ELF-1 (cell line): Measurements from ENCODE around the gene SRGN.

Source experiments
- DNase-seq: peaks from one replicate; pipeline ENCODE4 v3.0.0-alpha.2; 2016; ENCODE audit warnings: low read depth, low spot score

Gene SRGN

DNA sequence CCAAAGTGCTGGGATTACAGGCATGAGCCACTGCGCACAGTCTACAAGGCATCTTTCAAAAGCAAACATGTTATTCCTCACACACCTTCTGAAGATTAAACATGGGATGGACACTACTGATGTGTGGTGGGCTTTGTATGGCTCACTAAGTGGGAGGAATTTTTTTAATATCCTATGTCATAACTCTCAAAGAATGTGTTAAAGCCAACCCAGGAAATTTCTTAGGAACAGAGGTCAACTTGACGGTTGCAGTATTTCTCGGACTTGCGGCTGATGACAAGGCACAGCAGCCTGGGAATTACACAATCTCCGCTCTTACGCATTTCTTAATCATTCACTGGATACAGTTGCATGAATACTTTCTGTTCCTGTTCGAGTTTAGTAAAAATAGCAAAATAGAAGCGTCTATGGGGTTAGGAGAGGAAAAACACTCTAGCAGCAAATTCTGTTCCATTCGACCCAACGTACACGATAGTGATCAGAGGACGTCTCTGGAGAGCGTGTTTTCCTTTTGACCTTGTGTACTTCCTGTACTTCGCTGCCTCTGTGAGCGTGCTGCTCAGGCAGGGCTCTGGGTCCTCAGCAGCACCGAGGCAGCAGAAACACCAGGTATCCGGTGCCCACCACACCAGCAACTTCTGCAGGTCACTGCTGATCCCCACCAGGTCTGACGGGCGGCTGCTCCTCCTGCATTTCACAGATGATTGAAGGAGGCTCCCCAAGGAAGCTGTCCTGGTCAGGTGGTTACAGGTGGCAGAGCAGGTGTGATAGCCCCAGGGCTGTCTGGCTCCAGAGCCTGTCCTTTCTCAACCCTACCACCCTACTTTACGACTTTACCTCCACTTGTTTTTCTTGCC lies 26.4 kb upstream of the SRGN start:
- DNase-seq: peak; percentile 67

DNA sequence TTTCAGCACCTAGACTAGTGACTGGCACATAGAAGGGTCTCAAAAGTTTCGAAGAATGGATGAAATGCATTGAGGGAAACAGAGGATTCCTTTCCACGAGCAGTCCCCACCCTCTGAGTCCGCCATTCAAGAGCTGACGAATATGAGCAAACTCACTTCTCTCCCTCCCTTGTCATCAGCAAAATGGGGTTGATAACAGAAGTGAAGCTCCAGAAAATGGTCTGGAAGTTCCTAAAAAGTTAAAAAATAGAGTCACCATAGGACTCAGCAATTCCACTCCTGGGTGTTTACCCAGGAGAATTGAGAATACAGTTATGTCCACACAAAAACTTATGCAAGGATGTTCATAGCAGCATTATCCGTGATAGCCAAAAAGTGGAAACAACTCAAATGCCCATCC lies 25.0 kb upstream of the SRGN start:
- DNase-seq: no peak

DNA sequence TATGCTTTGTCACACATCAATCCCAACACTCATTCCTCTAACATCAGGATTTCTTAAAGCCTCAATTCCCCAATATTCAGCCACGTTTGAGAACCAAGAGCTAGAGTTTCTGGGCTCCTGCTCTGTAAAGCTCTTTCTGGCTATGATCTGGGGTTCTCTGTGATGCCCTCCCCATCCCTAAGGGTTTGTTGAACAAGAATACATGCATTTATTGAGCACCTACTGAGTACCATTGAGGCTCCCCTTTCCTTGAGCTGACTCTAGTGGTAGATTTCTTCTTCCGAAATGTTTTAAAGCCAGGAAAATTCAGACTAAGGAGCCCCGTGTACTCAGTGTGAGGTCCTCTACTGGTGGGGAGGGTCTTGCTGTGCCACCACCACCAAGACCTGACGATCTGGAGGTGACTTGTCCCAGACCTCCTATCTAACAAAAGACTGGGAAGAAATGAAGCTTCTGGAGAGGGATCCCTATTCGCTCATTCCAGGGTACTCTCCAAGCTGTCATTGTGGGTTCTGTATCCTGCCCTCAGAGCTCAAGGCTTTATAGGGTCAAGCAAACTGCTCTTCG lies 23.1 kb upstream of the SRGN start:
- DNase-seq: no peak

DNA sequence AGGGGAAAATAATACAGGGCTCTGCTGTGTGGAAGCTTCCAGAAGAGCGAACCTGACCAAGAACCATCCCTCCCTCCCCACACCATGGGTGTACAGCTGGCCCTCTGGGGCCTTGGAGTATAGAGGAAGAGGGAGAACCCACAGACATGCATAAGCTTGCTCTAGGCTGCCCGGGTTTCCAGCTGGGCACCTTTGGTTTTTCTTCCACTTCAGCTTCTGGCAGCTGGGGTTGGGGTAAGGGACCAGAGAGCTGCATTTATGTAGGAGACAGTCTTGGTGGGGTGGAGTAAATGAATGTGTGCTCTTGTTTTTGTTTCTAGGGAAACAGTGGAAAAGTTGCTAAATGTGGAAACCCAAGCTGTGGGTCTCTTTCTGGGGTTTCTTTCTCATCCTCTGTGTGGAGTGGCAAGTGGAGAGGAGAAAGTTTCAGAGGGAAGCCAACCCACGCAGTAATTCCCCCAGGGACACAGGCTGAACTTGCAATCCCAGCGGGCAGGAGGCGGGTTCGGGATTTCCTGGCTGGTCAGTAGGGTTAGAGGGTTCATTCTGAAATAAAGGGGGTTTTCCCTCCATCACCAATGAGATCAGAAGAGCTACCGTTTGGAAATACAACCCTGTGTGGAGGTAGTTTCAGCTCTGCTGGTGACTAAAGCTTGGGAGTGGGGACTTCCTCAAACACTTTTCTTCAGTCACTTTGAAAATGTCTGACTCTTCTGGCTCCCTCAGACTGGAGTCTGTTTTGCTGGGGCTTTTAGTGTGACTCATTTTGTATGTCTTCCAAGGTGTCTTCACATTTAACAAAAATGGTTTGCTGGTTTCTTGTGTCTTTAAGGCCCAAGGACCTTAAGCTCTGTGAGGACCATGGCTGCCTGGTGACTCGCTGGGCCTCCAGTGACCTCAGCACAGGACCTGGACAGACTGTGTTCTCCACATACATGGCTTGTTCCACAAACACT lies 22.2 kb upstream of the SRGN start:
- DNase-seq: no peak

DNA sequence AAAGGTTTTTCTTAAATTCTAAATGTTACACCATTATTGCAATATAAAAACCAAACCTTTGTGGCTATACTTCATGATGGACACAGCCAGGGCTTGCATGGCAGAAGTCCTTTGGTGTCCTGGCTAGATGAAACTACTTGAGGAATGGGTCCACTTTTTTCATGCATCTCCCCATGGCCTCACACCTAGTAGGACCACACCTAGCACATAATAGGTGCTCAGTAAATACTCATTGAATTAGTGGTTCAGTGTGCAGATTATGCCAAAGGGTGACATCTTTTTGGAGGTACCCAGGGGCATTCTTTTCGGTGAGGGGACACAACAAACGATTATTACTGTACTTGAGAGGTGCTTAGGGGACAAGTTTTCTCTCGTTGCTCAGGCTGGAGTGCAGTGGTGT lies 20.7 kb upstream of the SRGN start:
- no peak for DNase-seq

DNA sequence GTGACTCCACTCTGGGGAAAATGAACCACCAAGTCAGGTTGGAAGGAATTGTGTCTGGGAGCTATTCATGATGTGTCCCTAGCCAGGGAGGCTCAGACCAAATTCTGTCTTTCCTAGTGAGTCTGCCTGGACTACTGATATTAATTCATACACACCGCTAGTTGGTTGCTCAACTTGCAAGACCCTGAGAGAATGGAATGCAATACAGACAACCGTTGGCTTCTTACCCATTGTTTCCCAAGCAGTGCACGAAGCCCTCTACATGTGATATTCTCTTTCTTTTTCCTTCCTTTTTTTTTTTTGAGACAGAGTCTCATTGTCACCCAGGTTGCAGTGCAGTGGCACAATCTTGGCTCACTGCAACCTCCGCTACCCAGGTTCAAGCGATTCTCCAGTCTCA lies 19.4 kb upstream of the SRGN start:
- DNase-seq: no peak

DNA sequence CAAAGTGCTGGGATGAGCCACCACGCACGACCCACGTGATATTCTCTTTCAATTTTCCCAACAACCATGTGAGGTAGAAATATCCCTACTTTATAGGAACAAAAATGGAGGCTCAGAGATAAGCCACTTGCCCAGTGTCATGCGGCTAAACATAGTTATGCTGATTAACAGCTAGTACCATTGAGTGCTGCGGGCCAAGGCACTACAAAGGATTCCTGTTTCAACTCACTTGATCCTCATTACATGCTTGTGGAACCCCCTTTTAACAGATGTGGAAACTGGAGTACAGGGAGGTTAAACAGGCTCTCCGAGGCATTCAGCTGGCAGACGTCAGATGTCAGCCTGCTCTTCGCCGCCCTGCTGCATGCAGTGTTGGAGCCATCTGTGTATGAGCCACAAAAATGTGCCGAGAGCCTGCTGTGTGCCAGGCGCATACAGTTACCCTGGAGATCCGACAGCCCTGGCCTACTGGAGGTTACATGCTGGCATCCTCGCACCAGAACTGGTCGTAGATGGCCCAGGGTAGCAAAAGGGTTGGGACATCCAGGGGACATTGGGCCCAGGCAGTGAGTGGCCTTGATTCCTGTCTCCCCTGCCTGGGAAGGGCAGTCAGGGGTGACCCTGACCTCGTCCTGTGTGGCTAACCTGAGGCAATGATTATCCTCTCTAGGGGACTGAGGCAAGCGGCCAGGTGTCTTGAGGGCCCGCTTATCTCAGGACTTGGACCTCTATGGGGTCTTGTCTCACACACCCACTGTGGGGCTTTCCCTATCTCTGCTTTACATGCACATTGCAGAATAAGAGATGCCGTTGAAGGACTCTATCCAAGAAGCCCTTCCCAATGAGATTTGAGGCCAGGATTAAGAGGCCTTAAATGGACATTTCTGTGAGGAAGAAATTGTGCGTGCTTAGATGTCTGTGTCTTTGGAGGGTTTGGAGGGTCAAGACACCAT lies 18.5 kb upstream of the SRGN start:
- DNase-seq: no peak

DNA sequence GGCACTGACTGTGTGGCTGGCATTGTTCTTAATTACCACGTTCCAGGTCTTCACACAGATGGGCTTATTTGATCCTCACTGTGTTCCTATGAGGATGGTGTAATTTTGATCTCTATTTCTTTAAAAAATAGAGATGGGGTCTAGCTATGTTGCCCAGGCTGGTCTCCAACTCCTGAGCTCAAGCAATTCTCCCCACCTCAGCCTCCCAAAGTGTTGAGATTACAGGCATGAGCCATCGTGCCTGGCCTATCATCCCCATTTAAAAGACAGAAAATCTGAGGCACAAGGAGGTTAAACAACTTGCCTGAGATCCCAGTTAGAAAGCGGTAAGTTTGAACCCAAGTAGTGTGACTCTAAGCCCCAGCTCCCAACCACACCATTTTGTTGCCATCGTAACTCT lies 17.0 kb upstream of the SRGN start:
- no peak for DNase-seq

DNA sequence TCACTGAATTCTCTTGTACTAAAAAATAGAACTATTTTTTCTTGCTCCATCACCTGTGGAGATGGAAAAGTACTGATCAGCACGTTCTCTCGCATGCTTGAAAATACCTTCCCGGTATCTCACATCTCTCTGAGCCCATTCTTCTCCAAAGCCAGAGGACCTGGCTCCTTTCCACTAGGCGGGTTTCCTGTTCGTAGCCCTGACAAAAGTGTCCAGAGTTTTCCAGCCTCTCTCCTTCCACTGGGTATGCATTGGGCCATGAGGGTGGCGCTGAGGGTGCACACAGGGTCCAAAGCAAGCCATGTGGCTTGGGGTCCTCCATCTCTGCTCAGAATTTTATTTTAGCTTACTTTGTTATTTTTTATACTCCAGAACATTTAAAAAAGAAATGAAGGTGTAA lies 16.3 kb upstream of the SRGN start:
- DNase-seq: no peak

DNA sequence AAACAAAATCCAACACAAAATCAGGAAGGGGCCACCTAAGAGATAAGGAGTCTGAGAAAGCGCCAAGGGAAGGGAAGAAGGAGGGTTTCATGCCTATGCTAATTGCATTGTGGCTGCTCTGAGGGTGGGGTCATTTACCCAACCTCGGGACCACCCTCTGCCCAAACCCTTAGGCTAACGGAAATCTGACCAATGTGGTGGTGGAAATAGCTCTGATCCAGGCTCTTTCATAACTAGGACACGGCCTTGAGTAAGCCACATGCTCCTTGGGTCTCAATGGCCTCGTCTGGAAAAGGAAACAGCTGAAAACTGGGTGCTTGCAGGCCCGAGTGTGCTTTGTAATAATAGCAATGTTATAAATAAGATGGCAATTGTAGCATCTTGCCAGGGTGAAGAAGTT lies 14.9 kb upstream of the SRGN start:
- peak; percentile 20 for DNase-seq

DNA sequence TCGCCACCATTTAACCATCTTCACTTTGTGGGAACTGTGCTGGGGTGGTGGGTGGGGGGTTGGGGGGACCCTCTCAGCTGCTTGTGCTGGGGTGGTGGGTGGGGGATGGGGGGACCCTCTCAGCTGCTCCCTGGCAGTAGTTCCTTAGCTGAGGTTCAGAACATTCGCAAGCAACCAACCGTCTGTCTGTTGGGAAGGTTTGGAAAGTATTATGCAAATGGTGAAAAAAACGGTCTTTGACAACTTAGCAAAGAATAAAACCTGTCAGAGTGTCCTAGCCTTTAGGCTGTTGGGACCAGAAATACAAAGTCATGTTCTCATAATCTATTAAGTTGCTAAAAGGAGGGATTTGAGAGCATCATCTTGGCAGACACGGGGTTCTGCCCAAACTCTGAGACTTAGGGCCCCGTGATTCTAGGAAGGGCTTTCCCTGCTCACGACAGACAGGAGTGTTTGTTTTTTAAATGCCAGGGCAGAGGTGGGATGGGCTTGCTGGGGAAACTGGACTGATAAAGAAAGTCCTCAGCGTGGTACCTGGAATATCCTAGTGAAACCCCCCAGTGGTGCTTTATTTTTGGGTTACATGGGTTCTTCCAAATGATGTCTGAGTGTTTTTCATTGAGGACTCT lies 14.1 kb upstream of the SRGN start:
- DNase-seq: no peak

DNA sequence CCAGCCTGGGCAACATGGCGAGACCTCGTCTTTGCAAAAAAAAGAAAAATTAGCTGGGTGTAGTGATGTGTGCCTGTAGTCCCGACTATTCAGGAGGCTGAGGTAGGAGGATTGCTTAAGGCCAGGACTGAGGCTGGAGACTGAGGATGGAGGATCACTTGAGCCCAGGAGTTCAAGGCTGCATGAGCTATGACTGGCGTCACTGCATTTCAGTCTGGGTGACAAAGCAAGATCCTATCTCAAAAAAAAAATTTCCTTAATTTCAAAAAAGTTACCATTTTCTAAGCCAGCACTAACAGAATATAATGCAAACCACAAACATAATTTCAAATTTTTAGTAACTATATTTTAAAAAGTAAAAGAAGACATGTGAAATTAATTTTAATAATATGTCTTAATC lies 13.4 kb upstream of the SRGN start:
- no peak for DNase-seq

DNA sequence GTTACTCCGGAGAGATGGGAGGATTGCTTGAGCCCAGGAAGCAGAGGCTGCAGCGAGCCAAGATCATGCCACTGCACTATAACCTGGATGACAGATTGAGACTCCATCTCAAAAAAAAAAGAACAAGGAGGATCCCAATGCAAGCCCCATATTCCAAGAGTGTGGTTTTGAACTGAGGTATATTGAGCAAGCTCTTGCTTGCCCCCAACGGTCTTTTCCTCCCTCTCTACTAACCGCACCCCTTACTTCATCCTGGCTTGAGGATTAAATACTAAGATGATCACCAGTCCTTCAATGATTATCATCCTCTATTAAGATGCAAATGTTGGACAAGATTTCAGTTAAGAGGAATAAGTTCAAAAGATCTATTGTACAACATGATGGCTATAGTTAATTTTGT lies 12.5 kb upstream of the SRGN start:
- no peak for DNase-seq

DNA sequence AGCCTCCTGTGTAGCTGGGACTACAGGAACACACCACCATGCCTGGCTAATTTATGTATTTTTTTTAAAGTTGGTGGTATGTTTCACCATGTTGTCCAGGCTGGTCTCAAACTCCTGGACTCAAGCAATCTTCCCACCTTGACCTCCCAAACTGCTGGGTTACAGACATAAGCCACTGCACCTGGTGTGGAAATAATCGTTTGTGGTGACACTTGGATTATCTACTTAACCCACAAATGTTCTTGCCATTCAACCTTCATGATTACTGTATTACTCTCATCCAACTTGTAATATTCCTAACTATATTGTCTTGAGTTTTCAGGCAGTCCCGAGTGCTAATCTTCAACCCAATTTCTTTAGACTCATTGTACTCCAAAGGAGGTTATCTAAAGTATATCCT lies 9.6 kb upstream of the SRGN start:
- DNase-seq: no peak

DNA sequence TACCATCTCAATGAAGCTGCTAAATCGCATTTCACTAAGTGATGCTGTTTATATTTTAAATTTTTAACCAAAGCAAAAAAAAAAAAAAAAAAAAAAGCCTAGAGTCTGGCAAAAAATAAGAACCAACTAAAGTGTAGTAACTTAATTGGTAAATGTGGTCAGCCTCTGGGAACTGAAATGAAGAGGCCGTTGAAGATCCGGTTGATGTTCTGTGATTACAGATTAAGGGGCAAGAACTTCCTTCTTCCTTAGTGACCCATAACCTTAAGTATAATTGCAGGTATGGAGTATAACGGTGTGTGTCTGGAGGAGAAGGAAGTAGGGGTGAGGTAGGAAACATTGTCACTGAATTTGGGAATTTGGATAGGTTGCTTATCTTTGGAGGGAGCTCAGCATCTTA lies 7.7 kb upstream of the SRGN start:
- DNase-seq: no peak

DNA sequence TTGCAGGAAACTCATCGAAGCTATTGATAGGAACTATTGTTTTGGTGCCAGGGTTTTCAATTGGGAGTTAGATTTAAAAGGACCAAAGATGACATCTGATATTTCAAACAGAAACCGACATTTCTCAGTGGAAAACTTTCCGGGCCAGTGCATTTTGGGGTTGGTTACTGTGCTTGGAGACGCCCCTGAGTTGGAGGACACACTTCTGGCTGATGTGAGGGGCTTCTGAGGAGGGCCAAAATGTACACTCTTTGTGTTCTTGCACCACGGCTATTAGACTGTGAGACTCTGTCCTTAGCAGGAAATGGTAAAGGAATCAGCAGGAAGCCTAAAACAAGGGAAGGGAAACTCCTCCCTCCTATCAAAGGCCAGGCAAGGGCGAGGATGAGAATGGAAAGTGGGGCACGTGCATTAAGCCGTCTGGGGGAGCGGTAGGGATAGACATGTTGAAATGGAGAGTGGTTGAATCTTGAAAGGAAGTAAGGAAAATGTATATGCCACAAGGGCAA lies 1.8 kb upstream of the SRGN start:
- no peak for DNase-seq

DNA sequence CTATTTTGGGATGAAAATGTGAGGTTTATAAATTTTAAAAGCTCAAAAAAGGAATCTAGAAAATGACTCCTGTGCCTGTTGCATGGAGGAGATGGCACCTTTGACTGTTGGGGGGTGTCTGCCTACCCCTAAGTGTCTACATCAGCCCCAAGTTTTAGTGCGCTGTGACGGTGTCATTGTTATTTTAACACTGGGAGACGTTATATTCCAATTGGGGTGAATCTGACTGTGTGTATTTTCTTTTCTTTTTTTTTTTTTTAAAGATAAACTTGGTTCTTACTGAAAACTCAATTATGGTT lies 517 bp downstream of the SRGN start:
- no peak for DNase-seq

DNA sequence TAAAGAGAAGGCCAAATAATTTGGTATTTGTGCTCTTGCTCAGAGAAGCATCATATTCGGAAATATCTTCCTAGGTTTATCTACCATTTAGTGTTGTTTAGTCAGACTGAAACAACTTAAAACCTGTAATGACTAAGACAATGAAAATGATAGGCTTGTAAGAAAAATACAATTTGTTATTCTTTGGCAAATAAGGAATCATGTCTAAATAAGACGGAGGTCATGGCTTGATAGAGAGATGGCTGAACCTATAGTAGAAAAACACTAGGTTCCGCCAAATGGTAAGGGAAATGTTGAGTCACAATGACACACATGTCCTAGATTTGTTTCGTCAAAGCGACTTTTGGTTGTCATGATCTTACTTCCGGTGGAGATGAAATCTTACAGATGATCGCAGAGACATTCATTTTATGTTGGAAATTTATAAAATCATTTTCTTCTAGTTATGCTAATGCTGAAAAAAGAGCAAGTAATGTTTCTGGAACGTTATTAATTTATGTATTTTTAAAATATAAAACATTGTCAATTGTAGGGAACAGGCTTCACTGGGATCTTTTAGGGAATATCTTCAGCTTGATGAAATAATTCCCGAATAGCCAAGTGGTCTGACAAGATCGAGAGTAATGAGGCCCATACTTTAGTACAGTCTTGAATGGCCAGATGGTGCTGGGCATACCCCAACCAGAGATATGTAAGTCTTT lies 1.0 kb downstream of the SRGN start:
- DNase-seq: no peak

DNA sequence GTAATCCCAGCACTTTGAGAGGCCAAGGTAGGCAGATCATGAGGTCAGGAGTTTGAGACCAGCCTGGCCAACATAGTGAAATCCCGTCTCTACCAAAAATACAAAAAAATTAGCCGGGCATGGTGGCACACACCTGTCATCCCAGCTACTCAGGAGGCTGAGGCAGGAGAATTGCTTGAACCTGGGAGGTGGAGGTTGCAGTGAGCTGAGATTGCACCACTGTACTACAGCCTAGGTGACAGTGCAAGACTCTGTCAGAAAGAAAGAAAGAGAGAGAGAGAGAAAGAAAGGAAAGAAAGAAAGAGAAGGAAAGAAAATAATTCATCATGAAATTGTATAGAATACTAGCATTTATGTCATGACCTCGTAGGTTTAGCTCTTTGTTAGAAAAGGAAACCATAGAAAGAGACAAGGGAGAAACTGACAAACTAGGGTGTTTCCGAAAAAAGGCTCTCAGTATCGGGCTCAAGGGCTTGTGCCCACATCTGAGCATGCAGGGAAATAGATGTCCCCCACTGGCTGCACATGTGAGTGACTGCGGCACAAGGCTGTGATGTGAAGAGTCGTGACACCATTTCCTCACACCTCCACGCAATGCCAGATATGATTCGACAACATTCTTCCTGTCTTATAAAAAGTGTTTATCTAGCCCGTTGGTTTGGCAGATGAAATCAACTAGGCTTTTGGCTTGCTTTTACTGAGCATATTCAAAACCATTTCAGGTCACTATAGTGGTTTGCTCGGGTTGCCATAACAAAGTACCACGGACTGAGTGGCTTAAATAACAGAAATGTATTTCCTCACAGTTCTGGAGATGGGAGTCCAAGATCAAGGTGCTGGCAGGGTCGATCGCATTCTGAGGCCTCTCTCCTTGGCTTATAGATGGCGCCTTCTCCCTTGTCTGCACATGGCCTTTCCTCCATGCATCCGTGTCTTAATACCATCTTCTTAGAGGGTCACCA lies 2.0 kb downstream of the SRGN start:
- DNase-seq: no peak
